Fibroblast of the aortic adventitia (primary cell): ENCODE data around the gene SUSD6. TPM values are rescaled to one million over a fixed set of nuclear protein-coding genes. Genes with fewer than 3 reads are reported as not detected.

ENCODE experiments used
- DNase-seq: peaks from one replicate; pipeline ENCODE4 v3.0.0-alpha.2; 2010; ENCODE audit warnings: low read depth
- H3K4me3 ChIP-seq: 2 replicates; pipeline ENCODE4 v1.5.1; 2011; ENCODE audit warnings: low read depth, mild to moderate bottlenecking, control low read depth, low read length, moderate library complexity
- total RNA-seq: library from RNA; depleted of rRNA; stranded (reverse); fragments of >200 nt; gene quantifications from 2 replicates; pipeline ENCODE4 v1.2.3, GENCODE V29; 2012; ENCODE audit warnings: low replicate concordance
- TF ChIP-seq, protein P1 (sequence below): IDR thresholded peaks from 2 replicates; pipeline ENCODE4 v1.5.1; 2011; ENCODE audit warnings: mild to moderate bottlenecking, low read length, control low read depth, inconsistent platforms; ENCODE audit not compliant: insufficient read depth

SUSD6 gene
- total RNA-seq, 1 donor = 8.0 TPM

DNA sequence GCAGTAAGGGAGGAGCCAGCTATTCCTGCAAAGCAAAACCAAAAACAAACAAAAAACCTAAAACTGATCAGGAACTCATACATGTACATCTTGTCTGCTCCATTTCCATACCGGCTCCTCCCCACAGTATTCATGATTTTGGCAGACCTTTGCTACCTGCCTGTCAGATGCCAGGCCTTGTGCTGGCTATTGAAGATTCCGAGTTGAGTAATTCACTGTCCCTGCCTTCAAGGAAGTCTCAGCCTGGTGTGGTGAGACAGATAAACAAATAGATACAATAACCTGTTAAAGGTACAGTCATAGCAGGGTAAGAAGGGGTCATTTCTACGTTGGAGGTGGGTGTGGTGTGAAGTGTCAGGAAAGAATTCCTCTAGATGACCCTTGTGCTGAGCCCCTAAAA lies 42.7 kb downstream of the SUSD6 start:
- no peak for DNase-seq
- TF ChIP-seq, protein P1, sequence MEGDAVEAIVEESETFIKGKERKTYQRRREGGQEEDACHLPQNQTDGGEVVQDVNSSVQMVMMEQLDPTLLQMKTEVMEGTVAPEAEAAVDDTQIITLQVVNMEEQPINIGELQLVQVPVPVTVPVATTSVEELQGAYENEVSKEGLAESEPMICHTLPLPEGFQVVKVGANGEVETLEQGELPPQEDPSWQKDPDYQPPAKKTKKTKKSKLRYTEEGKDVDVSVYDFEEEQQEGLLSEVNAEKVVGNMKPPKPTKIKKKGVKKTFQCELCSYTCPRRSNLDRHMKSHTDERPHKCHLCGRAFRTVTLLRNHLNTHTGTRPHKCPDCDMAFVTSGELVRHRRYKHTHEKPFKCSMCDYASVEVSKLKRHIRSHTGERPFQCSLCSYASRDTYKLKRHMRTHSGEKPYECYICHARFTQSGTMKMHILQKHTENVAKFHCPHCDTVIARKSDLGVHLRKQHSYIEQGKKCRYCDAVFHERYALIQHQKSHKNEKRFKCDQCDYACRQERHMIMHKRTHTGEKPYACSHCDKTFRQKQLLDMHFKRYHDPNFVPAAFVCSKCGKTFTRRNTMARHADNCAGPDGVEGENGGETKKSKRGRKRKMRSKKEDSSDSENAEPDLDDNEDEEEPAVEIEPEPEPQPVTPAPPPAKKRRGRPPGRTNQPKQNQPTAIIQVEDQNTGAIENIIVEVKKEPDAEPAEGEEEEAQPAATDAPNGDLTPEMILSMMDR = no peak
- no peak overlapping the region for H3K4me3 ChIP-seq

- peak; percentile 80 for DNase-seq
- TF ChIP-seq, protein P1 = no peak
- H3K4me3 ChIP-seq = no peak overlapping the region
Measured at GRCh38 chr14:69657950-69658355, 46.6 kb downstream of the SUSD6 start.

GRCh38 chr14:69658664-69659261 lies 47.4 kb downstream of the SUSD6 start:
- TF ChIP-seq, protein P1 = no peak
- H3K4me3 ChIP-seq = no peak overlapping the region
- no peak for DNase-seq

GRCh38 chr14:69660344-69661193 lies 49.2 kb downstream of the SUSD6 start:
- no peak for DNase-seq
- no peak overlapping the region for H3K4me3 ChIP-seq
- TF ChIP-seq, protein P1 = no peak

GRCh38 chr14:69661194-69661537 lies 49.8 kb downstream of the SUSD6 start:
- TF ChIP-seq, protein P1 = no peak
- H3K4me3 ChIP-seq = no peak overlapping the region
- DNase-seq = no peak

DNA sequence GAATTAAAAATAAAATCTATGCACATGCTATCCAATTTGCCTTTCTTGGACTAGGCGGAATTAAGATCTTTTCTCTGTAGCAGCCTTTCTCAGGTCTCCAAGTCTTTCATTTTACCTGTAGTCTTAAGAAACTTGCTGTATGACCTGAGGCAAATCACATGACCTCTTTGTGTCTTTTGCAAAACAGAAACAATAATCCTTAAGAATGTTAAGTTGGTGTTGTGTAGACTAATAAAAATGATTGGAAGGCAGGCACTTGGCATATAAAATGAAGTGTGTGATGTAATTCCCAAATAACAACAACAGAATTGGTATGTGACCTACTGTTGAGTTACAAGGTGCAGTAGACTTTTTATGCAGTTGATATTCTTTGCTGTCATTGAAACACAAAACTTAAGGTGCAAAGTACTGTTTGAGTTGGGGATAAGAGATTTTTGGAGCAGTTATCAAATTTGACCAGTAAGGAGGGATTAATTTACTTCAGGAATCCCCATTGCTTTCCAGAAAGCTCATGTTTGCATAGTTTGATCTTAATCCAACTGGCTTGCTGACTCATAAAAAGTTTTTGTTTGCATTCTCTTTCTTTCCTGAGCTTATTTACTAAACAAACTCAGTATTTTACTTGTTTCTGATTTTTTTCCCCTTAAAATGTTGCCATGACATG lies 51.4 kb downstream of the SUSD6 start:
- no peak overlapping the region for H3K4me3 ChIP-seq
- TF ChIP-seq, protein P1 = no peak
- peak; percentile 61 for DNase-seq
